Measurements from ENCODE around the gene STAU1.

STAU1 gene

GRCh38 chr20:49187851-49188641 lies at the start of gene STAU1:
Gene STAU1, minus strand, starts transcription at chr20:49188334. Its CDS starts 22,133 bp downstream, at chr20:49166201.
- peak; percentile 98 for DNase-seq

- no peak for DNase-seq
Observed at GRCh38 chr20:49237531-49237930, 49.4 kb upstream of the STAU1 start.

GRCh38 chr20:49236301-49236700 lies 48.2 kb upstream of the STAU1 start:
- no peak for DNase-seq

GRCh38 chr20:49234831-49235230 lies 46.7 kb upstream of the STAU1 start:
- no peak for DNase-seq

GRCh38 chr20:49233226-49233625 lies 45.1 kb upstream of the STAU1 start:
- no peak for DNase-seq

- no peak for DNase-seq
Observed at GRCh38 chr20:49231471-49231870, 43.3 kb upstream of the STAU1 start.

- no peak for DNase-seq
Observed at GRCh38 chr20:49230561-49231133, 42.5 kb upstream of the STAU1 start.

GRCh38 chr20:49230021-49230420 lies 41.9 kb upstream of the STAU1 start:
- no peak for DNase-seq

GRCh38 chr20:49229381-49229780 lies 41.2 kb upstream of the STAU1 start:
- no peak for DNase-seq

- DNase-seq, result no peak
Observed at GRCh38 chr20:49228676-49229075, 40.5 kb upstream of the STAU1 start.

- DNase-seq, result no peak
Observed at GRCh38 chr20:49225896-49226295, 37.8 kb upstream of the STAU1 start.

GRCh38 chr20:49219924-49220831 lies 32.0 kb upstream of the STAU1 start:
- DNase-seq, result peak; percentile 66

- DNase-seq, result peak; percentile 98
Observed at GRCh38 chr20:49219091-49219923, 31.2 kb upstream of the STAU1 start, which contains the start of gene DDX27. Gene DDX27, plus strand, starts transcription at chr20:49219416. Its CDS starts 33 bp downstream, at chr20:49219449.

- peak; percentile 67 for DNase-seq
Observed at GRCh38 chr20:49218739-49219090, 30.6 kb upstream of the STAU1 start.

GRCh38 chr20:49216991-49217578 lies 29.0 kb upstream of the STAU1 start:
- peak; percentile 98 for DNase-seq

- DNase-seq, result no peak
Observed at GRCh38 chr20:49215232-49215631, 27.1 kb upstream of the STAU1 start.

- DNase-seq, result no peak
Observed at GRCh38 chr20:49214571-49214970, 26.4 kb upstream of the STAU1 start.

GRCh38 chr20:49210757-49211110 lies 22.6 kb upstream of the STAU1 start:
- no peak for DNase-seq

GRCh38 chr20:49210101-49210756 lies 22.1 kb upstream of the STAU1 start:
- no peak for DNase-seq

- no peak for DNase-seq
Observed at GRCh38 chr20:49207076-49207475, 18.9 kb upstream of the STAU1 start.

- no peak for DNase-seq
Observed at GRCh38 chr20:49203746-49204145, 15.6 kb upstream of the STAU1 start.

GRCh38 chr20:49203011-49203410 lies 14.9 kb upstream of the STAU1 start:
- DNase-seq, result no peak

Measured in activated effector memory CD4-positive, alpha-beta T cell treated with anti-CD3 and anti-CD28 coated beads, Interleukin-2, amount 50 U/mL, for 16 hours (primary cell).